ENCODE measurements around the gene TAF4.
A peak's percentile ranks its signal among the peaks of the same experiment; 100 is the strongest.

TAF4 gene

GRCh38 chr20:61968932-61969331 lies 96.7 kb downstream of the TAF4 start:
- TF ChIP-seq CTCF (IDR thresholded peaks at IDR 0.05) (no peak), ZFX (IDR thresholded peaks at IDR 0.05; ENCODE audit: borderline replicate concordance) (no peak)
- H3K27ac ChIP-seq = no peak overlapping the region

DNA sequence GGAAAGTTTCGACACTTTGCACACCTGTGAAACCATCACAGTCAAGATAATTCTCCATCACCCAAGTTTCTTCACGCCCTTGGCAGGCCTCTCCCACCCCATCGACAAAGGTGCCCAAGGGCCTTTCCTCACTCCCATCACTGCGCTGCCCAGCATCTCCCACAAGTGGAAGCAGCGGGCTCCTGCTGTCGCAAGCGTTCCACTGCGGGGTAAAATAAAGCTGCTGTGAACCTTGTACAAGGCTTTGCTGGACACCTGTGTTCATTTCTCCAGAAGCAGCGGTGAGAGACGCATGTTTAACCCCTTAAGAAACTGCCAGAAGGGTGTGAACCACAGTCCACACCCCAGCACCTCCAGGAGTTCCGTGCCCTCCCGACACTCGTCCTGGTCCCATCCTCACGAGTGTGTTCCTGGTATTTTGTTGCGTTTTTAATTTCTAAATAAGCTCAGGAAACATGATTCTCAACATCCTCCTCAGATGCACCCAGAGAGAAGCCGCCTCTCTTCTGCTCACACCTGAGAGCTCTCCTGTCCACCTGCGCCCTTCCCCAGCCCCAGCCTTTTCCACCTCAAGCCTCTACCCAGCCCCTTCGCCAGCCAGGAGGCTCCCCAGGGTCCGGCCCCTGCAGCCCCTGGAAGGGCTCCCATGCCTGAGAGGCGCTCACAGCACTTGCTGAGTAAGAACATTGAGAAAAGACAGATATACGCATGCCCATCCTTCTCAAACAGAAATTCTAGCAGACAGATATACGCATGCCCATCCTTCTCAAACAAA lies 97.5 kb downstream of the TAF4 start:
- no peak for TF ChIP-seq ZFX (IDR thresholded peaks at IDR 0.05; ENCODE audit: borderline replicate concordance)
- TF ChIP-seq CTCF (IDR thresholded peaks at IDR 0.05) = no peak
- H3K27ac ChIP-seq = no peak overlapping the region

- H3K27ac ChIP-seq = no peak overlapping the region
- TF ChIP-seq CTCF (IDR thresholded peaks at IDR 0.05) (no peak), ZFX (IDR thresholded peaks at IDR 0.05; ENCODE audit: borderline replicate concordance) (no peak)
Observed at GRCh38 chr20:61967300-61967699, 98.4 kb downstream of the TAF4 start.

DNA sequence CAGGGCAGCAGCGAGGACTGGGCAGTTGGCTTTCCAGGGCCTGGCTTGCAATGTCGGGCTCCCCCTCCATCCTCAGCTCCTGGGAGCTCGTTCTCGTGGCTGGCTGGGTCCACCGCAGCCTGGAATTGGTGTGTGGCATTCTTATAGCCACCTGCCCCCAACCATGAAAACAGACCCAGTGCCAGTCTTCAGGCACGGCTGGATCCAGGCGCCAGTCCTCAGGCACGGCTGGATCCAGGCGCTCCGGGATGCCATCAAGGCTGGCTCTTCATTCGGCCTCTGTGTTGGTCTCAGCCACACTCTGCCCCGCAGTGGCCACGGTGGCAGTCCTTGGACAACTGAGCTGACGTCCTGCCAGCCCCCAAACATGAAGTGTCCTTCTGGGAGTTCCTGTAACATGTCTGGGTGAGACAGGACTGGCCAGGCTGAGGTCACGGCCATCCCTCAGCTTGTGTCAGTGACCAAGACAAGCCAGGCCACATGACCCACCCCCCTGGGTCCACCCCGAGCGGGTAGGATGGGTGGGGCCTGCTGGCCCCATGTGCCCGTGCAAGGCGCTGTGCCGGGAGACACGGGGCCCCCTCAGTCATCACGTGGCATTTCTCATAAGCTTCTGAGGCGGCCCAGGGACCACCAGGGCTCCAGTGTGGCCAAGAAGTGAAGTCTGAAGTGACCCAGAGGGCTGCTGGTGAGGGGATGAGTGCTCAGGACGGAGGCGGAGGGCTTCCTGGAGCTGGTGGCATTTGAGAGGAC lies 99.0 kb downstream of the TAF4 start:
- TF ChIP-seq ZFX (IDR thresholded peaks at IDR 0.05; ENCODE audit: borderline replicate concordance) = no peak
- TF ChIP-seq CTCF (IDR thresholded peaks at IDR 0.05) = no peak
- H3K27ac ChIP-seq = no peak overlapping the region

DNA sequence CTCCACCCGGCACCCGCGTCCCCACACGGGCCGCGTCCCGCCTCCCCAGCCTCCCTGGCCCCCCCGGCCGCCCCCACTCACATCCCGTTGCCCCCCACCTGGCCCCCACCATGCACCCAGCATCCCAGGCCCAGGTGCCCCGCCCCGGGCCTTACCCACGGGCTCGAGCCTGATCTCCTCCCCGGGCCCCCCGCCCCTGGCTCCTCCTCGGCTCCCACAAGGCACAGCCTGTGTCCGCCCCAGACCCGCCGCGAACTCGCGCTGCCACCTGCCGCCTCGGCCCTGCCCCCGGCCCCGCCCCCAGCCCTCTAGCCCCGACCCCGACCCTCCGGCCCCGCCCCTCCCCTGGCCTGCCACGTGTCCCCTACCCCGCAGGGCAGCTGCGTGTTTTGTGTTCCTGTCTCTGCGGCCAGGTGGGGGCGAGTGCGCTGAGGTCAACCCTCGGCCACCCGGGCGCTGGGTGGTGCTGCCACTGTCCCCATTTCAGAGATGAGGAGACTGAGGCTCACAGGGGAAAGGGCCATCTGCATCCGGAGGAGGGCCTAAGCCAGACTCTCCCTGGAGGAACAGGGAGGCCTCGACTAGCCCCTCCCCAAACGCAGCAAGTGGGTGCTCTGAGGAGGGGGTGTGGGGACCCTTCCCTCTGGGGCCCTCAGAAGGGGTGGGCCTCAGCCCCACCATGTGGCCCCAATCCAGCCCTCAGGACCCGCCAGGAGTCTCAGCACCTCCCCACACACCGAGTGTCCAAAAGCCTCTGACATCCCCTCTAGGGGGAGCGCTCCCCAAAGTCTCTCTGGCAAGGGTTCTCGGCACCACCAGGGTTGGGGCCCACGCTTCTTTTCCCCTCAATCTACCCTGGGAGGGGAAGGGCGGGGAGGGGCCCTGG lies 99.8 kb downstream of the TAF4 start:
- TF ChIP-seq ZFX (IDR thresholded peaks at IDR 0.05; ENCODE audit: borderline replicate concordance) (no peak), CTCF (IDR thresholded peaks at IDR 0.05) (0 out of 2 replicates have a peak, but pooled peaks have one; percentile 15)
- H3K27ac ChIP-seq = no peak overlapping the region

- TF ChIP-seq CTCF (IDR thresholded peaks at IDR 0.05) (no peak), ZFX (IDR thresholded peaks at IDR 0.05; ENCODE audit: borderline replicate concordance) (no peak)
- H3K27ac ChIP-seq = no peak overlapping the region
Observed at GRCh38 chr20:61964675-61965605, 100.7 kb downstream of the TAF4 start.

Data from 22Rv1 (cell line).